HEK293 (cell line): ENCODE data around the gene PAMR1.

ENCODE experiments used
- CTCF ChIP-seq: fragments of 450-650 bp; formaldehyde crosslinking; IDR thresholded peaks from 2 replicates; pipeline ENCODE4 v1.5.1; 2016; ENCODE audit warnings: missing biosample characterization, missing genetic modification characterization
- HIC1 ChIP-seq: fragments of 450-650 bp; formaldehyde crosslinking; IDR thresholded peaks from 2 replicates; pipeline ENCODE4 v1.5.1; 2016; ENCODE audit warnings: missing biosample characterization, missing genetic modification characterization
- KLF1 ChIP-seq: fragments of 450-650 bp; formaldehyde crosslinking; IDR thresholded peaks from 2 replicates; pipeline ENCODE4 v1.5.1; 2016; ENCODE audit warnings: missing biosample characterization, missing genetic modification characterization
- KLF8 ChIP-seq: fragments of 450-650 bp; formaldehyde crosslinking; IDR thresholded peaks from 2 replicates; pipeline ENCODE4 v1.5.1; 2016; ENCODE audit warnings: missing biosample characterization, missing genetic modification characterization
- TRIM28 ChIP-seq: IDR thresholded peaks from 2 replicates; pipeline ENCODE4 v1.6.1; 2011; ENCODE audit warnings: low read length, control low read depth, borderline replicate concordance
- YY1 ChIP-seq: fragments of 450-650 bp; formaldehyde crosslinking; IDR thresholded peaks from 2 replicates; pipeline ENCODE4 v1.5.1; 2018; ENCODE audit warnings: missing biosample characterization, missing genetic modification characterization
- ZBTB1 ChIP-seq: fragments of 450-650 bp; formaldehyde crosslinking; IDR thresholded peaks from 2 replicates; pipeline ENCODE4 v1.5.1; 2016; ENCODE audit warnings: missing biosample characterization, missing genetic modification characterization
- ZBTB10 ChIP-seq: fragments of 450-650 bp; formaldehyde crosslinking; IDR thresholded peaks from 2 replicates; pipeline ENCODE4 v1.5.1; 2016; ENCODE audit warnings: missing biosample characterization, missing genetic modification characterization
- ZNF114 ChIP-seq: fragments of 450-650 bp; formaldehyde crosslinking; IDR thresholded peaks from 2 replicates; pipeline ENCODE4 v1.5.0; 2017; ENCODE audit warnings: missing biosample characterization, missing genetic modification characterization
- ZNF223 ChIP-seq: fragments of 450-650 bp; formaldehyde crosslinking; IDR thresholded peaks from 2 replicates; pipeline ENCODE4 v1.5.1; 2016; ENCODE audit warnings: missing biosample characterization, missing genetic modification characterization
- TF ChIP-seq, protein P1 (sequence below): fragments of 450-650 bp; formaldehyde crosslinking; IDR thresholded peaks from 2 replicates; pipeline ENCODE4 v1.5.1; 2016; ENCODE audit warnings: missing biosample characterization, missing genetic modification characterization

DNA sequence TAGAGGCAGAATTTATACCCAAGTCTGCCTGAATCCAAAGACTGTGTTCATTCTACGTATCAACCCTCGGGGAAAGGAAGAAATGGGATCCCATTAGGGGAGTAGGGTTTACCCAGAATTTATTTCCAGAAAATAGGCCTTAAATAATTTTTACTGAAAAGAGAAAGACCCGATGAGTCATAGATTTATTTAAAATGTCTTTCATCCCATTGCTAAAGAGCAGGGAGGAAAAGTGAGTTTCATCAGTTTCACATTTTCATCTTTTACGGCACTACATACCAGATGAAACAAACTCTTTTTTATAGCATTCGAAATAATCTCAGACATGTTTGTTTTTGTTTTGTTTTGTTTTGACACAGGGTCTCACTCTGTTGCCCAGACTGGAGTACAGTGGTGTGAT, 137.4 kb downstream of the PAMR1 start:
- TF ChIP-seq CTCF (tag by site-specific recombination), result no peak
- no peak for TF ChIP-seq YY1 (tag by site-specific recombination)
- TF ChIP-seq ZBTB1 (tag by site-specific recombination), result no peak
- no peak for TF ChIP-seq KLF1 (tag by site-specific recombination)
- no peak for TF ChIP-seq ZBTB10
- no peak for TF ChIP-seq KLF8
- no peak for TF ChIP-seq HIC1
- no peak for TF ChIP-seq ZNF114 (tag by site-specific recombination)
- TF ChIP-seq, protein P1, sequence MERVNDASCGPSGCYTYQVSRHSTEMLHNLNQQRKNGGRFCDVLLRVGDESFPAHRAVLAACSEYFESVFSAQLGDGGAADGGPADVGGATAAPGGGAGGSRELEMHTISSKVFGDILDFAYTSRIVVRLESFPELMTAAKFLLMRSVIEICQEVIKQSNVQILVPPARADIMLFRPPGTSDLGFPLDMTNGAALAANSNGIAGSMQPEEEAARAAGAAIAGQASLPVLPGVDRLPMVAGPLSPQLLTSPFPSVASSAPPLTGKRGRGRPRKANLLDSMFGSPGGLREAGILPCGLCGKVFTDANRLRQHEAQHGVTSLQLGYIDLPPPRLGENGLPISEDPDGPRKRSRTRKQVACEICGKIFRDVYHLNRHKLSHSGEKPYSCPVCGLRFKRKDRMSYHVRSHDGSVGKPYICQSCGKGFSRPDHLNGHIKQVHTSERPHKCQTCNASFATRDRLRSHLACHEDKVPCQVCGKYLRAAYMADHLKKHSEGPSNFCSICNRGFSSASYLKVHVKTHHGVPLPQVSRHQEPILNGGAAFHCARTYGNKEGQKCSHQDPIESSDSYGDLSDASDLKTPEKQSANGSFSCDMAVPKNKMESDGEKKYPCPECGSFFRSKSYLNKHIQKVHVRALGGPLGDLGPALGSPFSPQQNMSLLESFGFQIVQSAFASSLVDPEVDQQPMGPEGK (tag by site-specific recombination), result no peak
- no peak for TF ChIP-seq ZNF223 (tag by site-specific recombination)
- no peak for TF ChIP-seq TRIM28
